DMS 273 (cell line): ENCODE results near the gene ELMO1.

Experiments
- DNase-seq: peaks from one replicate; lab custom pipeline; 2025; ENCODE audit not compliant: unreplicated experiment; lab: John Stamatoyannopoulos, UW

ELMO1 gene

GRCh38 chr7:36900988-36901710, 547.5 kb downstream of the ELMO1 start:
- no peak for DNase-seq

GRCh38 chr7:36898186-36898585, 550.5 kb downstream of the ELMO1 start:
- no peak for DNase-seq

GRCh38 chr7:36896956-36897590, 551.6 kb downstream of the ELMO1 start:
- DNase-seq, result no peak

GRCh38 chr7:36896418-36896817, 552.2 kb downstream of the ELMO1 start:
- DNase-seq, result no peak

- DNase-seq, result no peak
Measured at GRCh38 chr7:36895192-36895591, 553.5 kb downstream of the ELMO1 start.

GRCh38 chr7:36894190-36894589, 554.5 kb downstream of the ELMO1 start:
- DNase-seq, result no peak

GRCh38 chr7:36889182-36889581, 559.5 kb downstream of the ELMO1 start:
- no peak for DNase-seq

- no peak for DNase-seq
Measured at GRCh38 chr7:36887969-36888368, 560.7 kb downstream of the ELMO1 start.

GRCh38 chr7:36887233-36887632, 561.4 kb downstream of the ELMO1 start:
- DNase-seq, result no peak

GRCh38 chr7:36884910-36885309, 563.8 kb downstream of the ELMO1 start:
- DNase-seq, result no peak

- DNase-seq, result no peak
Measured at GRCh38 chr7:36884351-36884750, 564.3 kb downstream of the ELMO1 start.

GRCh38 chr7:36881233-36881874, 567.3 kb downstream of the ELMO1 start:
- DNase-seq, result no peak

- DNase-seq, result no peak
Measured at GRCh38 chr7:36880108-36880507, 568.6 kb downstream of the ELMO1 start.

GRCh38 chr7:36879021-36879420, 569.6 kb downstream of the ELMO1 start:
- DNase-seq, result no peak

GRCh38 chr7:36878288-36878687, 570.4 kb downstream of the ELMO1 start:
- no peak for DNase-seq

- DNase-seq, result peak; percentile 17
Measured at GRCh38 chr7:36875794-36876193, 572.9 kb downstream of the ELMO1 start.

GRCh38 chr7:36874041-36874440, 574.6 kb downstream of the ELMO1 start:
- DNase-seq, result no peak

- peak; percentile 44 for DNase-seq
Measured at GRCh38 chr7:36871863-36872262, 576.8 kb downstream of the ELMO1 start.

- DNase-seq, result no peak
Measured at GRCh38 chr7:36871355-36871738, 577.3 kb downstream of the ELMO1 start.

GRCh38 chr7:36870625-36871354, 577.9 kb downstream of the ELMO1 start:
- no peak for DNase-seq

GRCh38 chr7:36868727-36869411, 579.8 kb downstream of the ELMO1 start:
- DNase-seq, result no peak
